ENCODE data around the gene ROR1. TPM values are rescaled to one million over a fixed set of nuclear protein-coding genes. Genes with fewer than 3 reads are reported as not detected.

Gene ROR1
- total and polyA plus RNA-seq, 2 donors (not counting 1 experiment from before 2014, with no cell fraction given) = 0.46 to 16.0 TPM

- H3K27ac Mint-ChIP-seq = no peak overlapping the region
- no peaks in the 10 kb centered on the region for H3K9me3 Mint-ChIP-seq (ENCODE audit: insufficient read depth)
- H3K4me3 Mint-ChIP-seq = no peak overlapping the region
- ATAC-seq (ENCODE audit: low read depth) (no peak), DNase-seq (no peak)
- H3K4me1 Mint-ChIP-seq = no peaks in the 10 kb centered on the region
- H3K4me3 ChIP-seq (ENCODE audit: control extremely low read depth in 1 of 5, extremely low read depth in 1 of 5, insufficient read depth in 1 of 5, low read depth in 2 of 5, low read length in 4 of 5) = no peak overlapping the region
- H3K27me3 Mint-ChIP-seq = peaks cover 7% of the 10 kb centered on the region
- intact Hi-C loops (cut with micrococcal nuclease) = loop anchor here (5.0 to 10.0 kb wide), 2 partner anchors 105 to 223 kb away; no protein-coding TSS in a partner anchor
- 98% methylated on average over 8 of the region's 10 CpGs for WGBS (ENCODE audit: insufficient coverage)
- H3K36me3 ChIP-seq (replicated peaks in 1 of 2; ENCODE audit: control extremely low read depth in 1 of 2, control insufficient read depth in 1 of 2, extremely low read depth in 1 of 2, insufficient read depth in 2 of 2, low read length in 1 of 2) = no peaks in the 10 kb centered on the region
- H3K27ac ChIP-seq (ENCODE audit: low read length in 2 of 2) = no peak overlapping the region
- ChIA-PET POLR2A (no interaction called here), CTCF (interaction anchor here (0.8 to 5.5 kb wide), 7 partner anchors 10 to 1256 kb away, joined by 3 to 114 read pairs (median 3); no protein-coding TSS in a partner anchor)
- H3K27me3 ChIP-seq (replicated peaks in 1 of 4; ENCODE audit: control extremely low read depth in 1 of 4, control insufficient read depth in 3 of 4, insufficient read depth in 4 of 4, low read length in 3 of 4) = peaks cover 0 to 4% (median 0%) of the 10 kb centered on the region in 4 experiments
- H3K4me1 ChIP-seq (ENCODE audit: control insufficient read depth in 2 of 2, insufficient read depth in 2 of 2, low read length in 2 of 2) = no peaks in the 10 kb centered on the region
- H3K79me2 ChIP-seq (ENCODE audit: control insufficient read depth, insufficient read depth, low read length) = no peaks in the 10 kb centered on the region
- no peak overlapping the region for H3K4me2 ChIP-seq (replicated peaks; ENCODE audit: low read depth, low read length, poor library complexity, severe bottlenecking)
- no peaks in the 10 kb centered on the region for H3K9me3 ChIP-seq (ENCODE audit: control extremely low read depth in 1 of 3, control insufficient read depth in 2 of 3, insufficient read depth in 1 of 3, low read length in 2 of 3)
- TF ChIP-seq EZH2 (IDR thresholded peaks at IDR 0.05; ENCODE audit: borderline replicate concordance, insufficient read depth, low read depth, low read length, poor library complexity, severe bottlenecking) (no peak), CTCF (IDR thresholded peaks at IDR 0.05) (no peak)
- no peak overlapping the region for H2AFZ ChIP-seq (ENCODE audit: insufficient read depth, low read depth, low read length, poor library complexity, severe bottlenecking)
- no peak overlapping the region for H3K9ac ChIP-seq (ENCODE audit: low read length)
- H4K20me1 ChIP-seq (ENCODE audit: control insufficient read depth, insufficient read depth, low read length, poor library complexity, severe bottlenecking) = no peaks in the 10 kb centered on the region
Measured at GRCh38 chr1:64139877-64140276, 366.1 kb downstream of the ROR1 start.

- CTCF ChIA-PET = interaction anchor here (1.6 to 5.5 kb wide), 2 partner anchors 10 to 534 kb away, joined by 3 to 42 read pairs; no protein-coding TSS in a partner anchor
- no peak overlapping the region for H3K27ac Mint-ChIP-seq
Measured at GRCh38 chr1:64140596-64140995, 366.8 kb downstream of the ROR1 start.

More at GRCh38 chr1:64140596-64140995, 366.8 kb downstream of the ROR1 start:
- POLR2A ChIA-PET = no interaction called here
- no peaks in the 10 kb centered on the region for H3K36me3 ChIP-seq (replicated peaks in 1 of 2; ENCODE audit: control extremely low read depth in 1 of 2, control insufficient read depth in 1 of 2, extremely low read depth in 1 of 2, insufficient read depth in 2 of 2, low read length in 1 of 2)
- H2AFZ ChIP-seq (ENCODE audit: insufficient read depth, low read depth, low read length, poor library complexity, severe bottlenecking) = no peak overlapping the region
- DNase-seq (no peak), ATAC-seq (ENCODE audit: low read depth) (no peak)
- H3K4me3 ChIP-seq (ENCODE audit: control extremely low read depth in 1 of 5, extremely low read depth in 1 of 5, insufficient read depth in 1 of 5, low read depth in 2 of 5, low read length in 4 of 5) = no peak overlapping the region
- H3K27me3 ChIP-seq (replicated peaks in 1 of 4; ENCODE audit: control extremely low read depth in 1 of 4, control insufficient read depth in 3 of 4, insufficient read depth in 4 of 4, low read length in 3 of 4) = no peaks in the 10 kb centered on the region
- H4K20me1 ChIP-seq (ENCODE audit: control insufficient read depth, insufficient read depth, low read length, poor library complexity, severe bottlenecking) = no peaks in the 10 kb centered on the region
- Mint-ChIP-seq H3K27me3 (peaks cover 7% of the 10 kb centered on the region), H3K4me3 (no peak overlapping the region), H3K9me3 (ENCODE audit: insufficient read depth) (no peaks in the 10 kb centered on the region), H3K4me1 (no peaks in the 10 kb centered on the region)
- no peaks in the 10 kb centered on the region for H3K79me2 ChIP-seq (ENCODE audit: control insufficient read depth, insufficient read depth, low read length)
- TF ChIP-seq EZH2 (IDR thresholded peaks at IDR 0.05; ENCODE audit: borderline replicate concordance, insufficient read depth, low read depth, low read length, poor library complexity, severe bottlenecking) (no peak), CTCF (IDR thresholded peaks at IDR 0.05) (no peak)
- no CpG with 5 or more reads among the region's 2 CpGs for WGBS (ENCODE audit: insufficient coverage)
- H3K9ac ChIP-seq (ENCODE audit: low read length) = no peak overlapping the region
- no peaks in the 10 kb centered on the region for H3K4me1 ChIP-seq (ENCODE audit: control insufficient read depth in 2 of 2, insufficient read depth in 2 of 2, low read length in 2 of 2)
- intact Hi-C loops (cut with micrococcal nuclease) = no loop called here
- H3K9me3 ChIP-seq (ENCODE audit: control extremely low read depth in 1 of 3, control insufficient read depth in 2 of 3, insufficient read depth in 1 of 3, low read length in 2 of 3) = no peaks in the 10 kb centered on the region
- H3K4me2 ChIP-seq (replicated peaks; ENCODE audit: low read depth, low read length, poor library complexity, severe bottlenecking) = no peak overlapping the region
- H3K27ac ChIP-seq (ENCODE audit: low read length in 2 of 2) = no peak overlapping the region
